NCI-H226 (cell line): Measurements from ENCODE around the gene MS4A2.
"Not testable (repeated sequence)": the region's sequence is repeated elsewhere in the genome, so short reads cannot be mapped to it uniquely, and the experiment has no call there.

Experiments used
- DNase-seq: peaks from one replicate; pipeline ENCODE4 v3.0.0-alpha.2; 2015

Gene MS4A2

DNA sequence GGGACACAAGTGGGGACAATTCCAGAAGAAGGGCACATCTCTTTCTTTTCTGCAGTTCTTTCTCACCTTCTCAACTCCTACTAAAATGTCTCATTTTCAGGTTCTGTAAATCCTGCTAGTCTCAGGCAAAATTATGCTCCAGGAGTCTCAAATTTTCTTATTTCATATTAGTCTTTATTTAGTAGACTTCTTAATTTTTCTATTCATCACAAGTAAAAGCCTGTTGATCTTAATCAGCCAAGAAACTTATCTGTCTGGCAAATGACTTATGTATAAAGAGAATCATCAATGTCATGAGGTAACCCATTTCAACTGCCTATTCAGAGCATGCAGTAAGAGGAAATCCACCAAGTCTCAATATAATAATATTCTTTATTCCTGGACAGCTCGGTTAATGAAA lies at the start of gene MS4A2:
Gene MS4A2, plus strand, starts transcription at position 301 of the 400 bp plus-strand sequence. CDS start 102 bp downstream, outside the sequence.
- DNase-seq: no peak

DNA sequence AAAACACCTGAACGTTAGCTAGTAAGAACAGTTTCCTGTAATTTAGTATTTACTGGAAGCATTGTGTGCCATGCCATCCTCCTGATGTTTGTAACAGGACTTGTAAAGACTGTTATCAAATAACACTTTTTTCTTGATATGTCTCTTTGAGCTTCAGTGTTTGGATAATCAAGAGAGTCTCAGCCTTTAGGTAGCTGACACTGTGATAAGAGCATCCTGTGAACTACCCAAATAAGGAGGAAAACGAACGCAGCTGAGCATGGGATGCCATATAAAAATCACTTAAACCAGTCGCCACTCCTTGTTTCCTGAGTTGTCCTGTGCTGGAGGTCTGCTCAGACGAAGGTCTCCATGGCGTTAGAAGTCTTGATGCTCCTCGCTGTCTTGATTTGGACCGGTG lies 48.4 kb upstream of the MS4A2 start, which contains the start of gene OOSP2:
Gene OOSP2, plus strand, starts transcription at position 301 of the 400 bp plus-strand sequence. Its CDS starts 51 bp downstream, at position 352.
- no peak for DNase-seq

GRCh38 chr11:60050422-60050821 lies 38.0 kb upstream of the MS4A2 start:
- DNase-seq: not testable (repeated sequence)

- not testable (repeated sequence) for DNase-seq
Measured at GRCh38 chr11:60050839-60051238, 37.6 kb upstream of the MS4A2 start.

GRCh38 chr11:60056349-60056969 lies 32.0 kb upstream of the MS4A2 start, which contains the start of gene MS4A3:
MS4A3 (plus strand) TSS chr11:60056665; CDS start chr11:60061161, 4,496 bp downstream.
- no peak for DNase-seq

DNA sequence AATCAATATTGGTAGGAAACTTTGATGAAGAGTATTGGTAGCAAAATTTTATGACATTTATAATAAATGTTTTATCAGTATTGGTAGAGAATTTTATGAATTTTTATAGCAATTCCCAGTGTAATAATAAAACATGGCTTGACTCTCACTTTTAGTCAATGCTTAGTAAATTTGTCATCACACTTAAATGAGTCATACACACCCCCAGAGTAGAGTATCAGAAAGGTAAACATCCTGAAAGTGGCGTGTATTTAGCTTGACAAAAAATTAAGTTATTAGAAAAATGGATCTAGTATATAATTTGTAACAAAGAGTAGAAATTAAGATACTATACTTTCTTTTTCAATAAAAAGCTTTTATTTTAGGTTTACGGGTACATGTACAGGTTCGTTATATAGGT lies 29.4 kb upstream of the MS4A2 start:
- DNase-seq: no peak

DNA sequence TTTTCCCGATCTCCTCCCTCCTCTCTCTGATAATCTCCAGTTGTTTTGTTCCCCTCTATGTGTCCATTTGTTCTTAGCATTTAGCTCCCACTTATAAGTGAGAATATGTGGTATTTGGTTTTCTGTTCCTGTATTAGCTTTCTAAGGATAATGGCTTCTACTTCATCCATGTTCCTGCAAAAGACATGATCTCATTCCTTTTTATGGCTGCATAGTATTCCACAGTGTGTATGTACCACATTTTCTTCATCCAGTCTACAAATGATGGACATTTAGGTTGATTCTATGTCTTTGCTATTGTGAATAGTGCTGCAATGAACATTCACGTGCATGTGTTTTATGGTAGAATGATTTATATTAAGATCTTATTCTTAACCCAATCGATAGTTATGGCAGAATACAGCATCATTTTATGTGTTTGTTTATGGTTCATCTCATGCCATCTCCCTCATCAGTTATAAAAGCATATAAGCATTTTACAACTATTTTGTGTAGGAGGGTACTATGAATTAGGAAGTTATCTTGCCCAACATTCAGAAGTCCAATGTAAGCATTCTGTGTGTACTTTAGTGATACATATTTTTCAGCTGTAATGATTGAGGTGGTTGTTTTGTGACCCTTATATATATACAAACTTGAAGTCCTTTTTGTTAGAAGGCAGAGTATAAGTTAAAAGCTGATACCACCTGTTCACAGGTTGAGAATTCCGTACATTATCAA lies 28.8 kb upstream of the MS4A2 start:
- no peak for DNase-seq

DNA sequence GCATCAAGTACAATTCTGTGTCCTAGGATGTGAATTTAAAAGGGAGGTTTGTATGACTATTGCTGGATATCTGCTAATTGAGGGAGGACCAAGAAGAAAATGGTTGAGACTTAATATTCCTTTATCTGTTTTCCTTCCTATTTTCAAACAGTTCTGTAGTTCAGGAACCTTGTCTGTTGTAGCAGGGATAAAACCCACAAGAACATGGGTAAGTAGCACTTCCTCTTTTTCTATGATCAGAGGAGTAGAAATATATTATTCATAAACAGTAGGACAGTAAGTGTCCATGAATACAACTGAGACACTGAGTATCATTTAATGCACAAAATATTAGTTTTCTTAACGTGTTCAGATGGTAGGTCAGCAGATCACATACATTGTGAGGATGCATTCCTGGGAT lies 24.4 kb upstream of the MS4A2 start:
- DNase-seq: no peak

DNA sequence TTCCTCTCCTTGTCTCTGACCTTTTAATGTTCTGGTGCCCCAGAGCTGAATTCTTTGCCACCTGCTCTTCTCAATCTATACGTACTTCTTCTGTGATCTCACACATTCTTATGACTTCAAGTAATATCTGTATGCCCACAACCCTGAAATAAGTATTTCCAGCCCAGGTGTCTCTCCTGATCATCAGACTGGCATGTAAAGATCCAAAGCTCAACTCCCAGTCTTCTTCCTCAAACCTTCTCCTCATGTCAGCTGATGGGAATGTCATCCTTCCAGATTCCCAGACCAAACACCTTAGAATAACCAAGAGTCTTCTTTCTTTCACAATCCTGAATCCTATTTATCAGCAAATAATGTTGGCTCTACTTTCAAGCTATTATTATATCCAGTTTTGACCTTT lies 22.7 kb upstream of the MS4A2 start:
- no peak for DNase-seq

DNA sequence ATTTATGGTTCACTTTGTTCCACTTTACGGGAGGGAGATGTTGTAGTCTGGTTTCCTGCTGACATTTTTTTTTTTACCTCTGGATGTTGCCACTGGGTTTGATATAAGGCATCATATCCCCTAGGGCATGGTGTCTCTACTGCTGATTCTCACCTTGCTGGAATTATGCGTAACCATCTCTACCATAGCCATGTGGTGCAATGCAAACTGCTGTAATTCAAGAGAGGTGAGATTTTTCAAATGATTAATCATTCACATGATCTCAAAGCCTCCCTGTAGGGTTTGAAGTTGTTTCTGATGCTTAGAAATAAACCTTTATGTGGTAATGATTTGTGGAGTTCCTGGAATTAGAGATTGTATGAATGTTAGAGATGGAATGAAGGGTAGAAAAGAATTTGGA lies 19.0 kb upstream of the MS4A2 start:
- no peak for DNase-seq

DNA sequence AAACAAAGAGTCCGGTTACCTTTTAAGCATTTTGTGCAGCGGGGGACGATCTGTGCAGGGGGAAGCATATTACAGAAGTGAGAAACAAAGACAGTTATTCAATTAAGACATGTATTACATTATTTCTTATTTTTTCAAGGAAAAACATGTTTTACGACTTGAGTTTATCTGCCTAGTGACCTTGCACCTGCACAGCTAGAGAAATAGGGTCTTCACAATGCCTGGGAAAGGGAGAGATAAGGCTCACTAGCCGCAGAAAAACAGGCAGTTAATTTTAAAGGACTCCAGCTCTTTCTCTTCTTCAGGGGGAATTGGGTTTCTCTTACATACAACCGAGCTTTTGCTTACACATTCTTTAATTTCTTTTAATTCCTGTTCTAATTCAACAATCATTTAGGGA lies 16.8 kb upstream of the MS4A2 start:
- DNase-seq: not testable (repeated sequence)

DNA sequence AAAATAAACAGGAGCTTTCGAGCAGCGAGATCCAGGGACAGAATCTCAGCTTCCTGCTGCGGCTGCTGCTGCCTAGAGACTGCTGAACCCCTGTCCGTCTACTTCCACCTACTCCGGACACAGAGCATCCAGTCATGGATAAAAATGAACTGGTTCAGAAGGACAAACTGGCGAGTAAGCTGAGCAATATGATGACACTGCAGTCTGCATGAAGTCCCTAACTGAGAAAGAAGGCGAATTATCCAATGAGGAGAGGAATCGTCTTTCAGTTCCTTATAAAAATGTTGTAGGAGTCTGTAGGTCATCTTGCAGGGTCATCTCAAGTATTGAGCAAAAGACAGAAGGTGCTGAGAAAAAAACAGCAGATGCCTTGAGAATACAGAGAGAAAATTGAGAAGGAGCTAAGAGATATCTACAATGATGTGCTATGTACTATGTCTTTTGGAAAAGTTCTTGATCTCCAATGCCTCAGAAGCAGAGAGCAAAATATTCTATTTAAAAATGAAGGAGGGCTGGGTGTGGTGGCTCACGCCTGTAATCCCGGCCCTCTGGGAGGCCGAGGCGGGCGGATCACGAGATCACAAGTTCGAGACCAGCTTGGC lies 11.1 kb upstream of the MS4A2 start:
- no peak for DNase-seq

DNA sequence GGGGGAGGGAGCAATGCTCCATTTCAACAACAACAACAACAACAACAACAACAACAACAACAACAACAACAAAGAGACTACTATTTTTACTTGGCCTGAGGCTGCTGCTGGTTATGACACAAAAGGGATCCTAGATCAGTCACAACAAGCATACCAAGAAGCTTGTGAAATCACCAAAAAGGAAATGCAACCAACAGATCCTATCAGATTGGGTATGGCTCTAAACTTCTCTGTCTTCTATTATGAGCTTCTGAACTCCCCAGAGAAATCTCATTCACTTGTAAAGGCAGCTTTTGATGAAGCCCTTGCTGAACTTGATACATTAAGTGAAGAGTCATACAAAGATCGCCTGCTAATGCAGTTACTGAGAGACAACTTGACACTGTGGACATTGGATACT lies 10.5 kb upstream of the MS4A2 start:
- DNase-seq: no peak

GRCh38 chr11:60078745-60079144 lies 9.7 kb upstream of the MS4A2 start:
- no peak for DNase-seq

DNA sequence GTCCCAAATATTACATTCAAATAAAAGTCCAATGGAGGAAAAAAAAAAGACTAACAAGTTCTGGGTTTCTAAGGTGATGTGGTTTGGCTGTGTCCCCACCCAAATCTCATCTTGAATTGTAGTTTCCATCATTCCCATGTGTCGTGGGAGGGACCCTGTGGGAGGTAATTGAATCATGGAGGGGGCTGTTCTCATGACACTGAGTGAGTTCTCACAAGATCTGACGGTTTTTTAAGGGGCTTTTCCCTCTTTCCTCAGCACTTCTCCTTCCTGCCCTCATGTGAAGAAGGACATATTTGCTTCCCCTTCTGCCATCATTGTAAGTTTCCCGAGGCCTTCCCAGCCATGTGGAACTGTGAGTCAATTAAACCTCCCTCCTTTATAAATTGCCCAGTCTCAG lies 7.9 kb upstream of the MS4A2 start:
- DNase-seq: no peak

DNA sequence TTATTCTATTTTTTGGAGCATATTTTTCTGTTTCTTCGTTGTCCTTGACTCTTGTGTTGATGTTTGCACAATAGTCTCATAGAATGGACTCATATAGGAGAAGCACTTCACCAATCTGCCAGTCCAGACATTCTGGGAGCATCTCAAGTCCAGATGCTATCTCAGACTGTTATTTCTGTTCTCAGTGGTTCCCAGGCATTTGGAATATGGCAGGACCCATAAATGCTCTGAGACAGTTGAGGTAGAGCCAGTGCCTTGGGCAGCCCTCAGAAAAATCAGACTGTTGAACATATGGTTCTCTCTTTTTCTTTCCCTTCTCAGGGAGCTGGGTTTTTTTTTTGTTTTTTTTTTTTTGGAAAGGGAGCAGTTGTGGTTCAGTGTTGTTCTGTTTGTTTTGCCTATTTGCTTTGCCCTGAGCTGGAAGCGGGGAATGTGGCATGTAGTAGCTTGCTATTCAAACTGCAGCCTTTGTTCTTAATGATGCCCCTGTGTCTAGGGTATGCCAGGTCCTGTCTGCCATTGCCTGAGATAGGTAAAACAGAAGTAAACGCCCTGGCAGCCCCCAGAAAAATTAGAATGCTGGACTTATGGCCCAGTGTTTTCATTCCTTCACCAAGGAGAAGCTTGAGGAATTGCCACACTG lies 3.7 kb upstream of the MS4A2 start:
- DNase-seq: no peak

- DNase-seq: no peak
Measured at GRCh38 chr11:60085909-60086308, 2.6 kb upstream of the MS4A2 start.

- DNase-seq: no peak
Measured at GRCh38 chr11:60087239-60087638, 1.2 kb upstream of the MS4A2 start.

DNA sequence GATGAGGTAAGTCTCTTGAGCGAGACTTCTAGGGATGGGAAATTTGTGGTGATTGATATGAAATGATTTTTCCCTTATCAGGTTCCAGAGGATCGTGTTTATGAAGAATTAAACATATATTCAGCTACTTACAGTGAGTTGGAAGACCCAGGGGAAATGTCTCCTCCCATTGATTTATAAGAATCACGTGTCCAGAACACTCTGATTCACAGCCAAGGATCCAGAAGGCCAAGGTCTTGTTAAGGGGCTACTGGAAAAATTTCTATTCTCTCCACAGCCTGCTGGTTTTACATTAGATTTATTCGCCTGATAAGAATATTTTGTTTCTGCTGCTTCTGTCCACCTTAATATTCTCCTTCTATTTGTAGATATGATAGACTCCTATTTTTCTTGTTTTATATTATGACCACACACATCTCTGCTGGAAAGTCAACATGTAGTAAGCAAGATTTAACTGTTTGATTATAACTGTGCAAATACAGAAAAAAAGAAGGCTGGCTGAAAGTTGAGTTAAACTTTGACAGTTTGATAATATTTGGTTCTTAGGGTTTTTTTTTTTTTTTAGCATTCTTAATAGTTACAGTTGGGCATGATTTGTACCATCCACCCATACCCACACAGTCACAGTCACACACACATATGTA lies 7.1 kb downstream of the MS4A2 start:
- DNase-seq: no peak

- DNase-seq: no peak
Measured at GRCh38 chr11:60097189-60097588, 8.7 kb downstream of the MS4A2 start.

DNA sequence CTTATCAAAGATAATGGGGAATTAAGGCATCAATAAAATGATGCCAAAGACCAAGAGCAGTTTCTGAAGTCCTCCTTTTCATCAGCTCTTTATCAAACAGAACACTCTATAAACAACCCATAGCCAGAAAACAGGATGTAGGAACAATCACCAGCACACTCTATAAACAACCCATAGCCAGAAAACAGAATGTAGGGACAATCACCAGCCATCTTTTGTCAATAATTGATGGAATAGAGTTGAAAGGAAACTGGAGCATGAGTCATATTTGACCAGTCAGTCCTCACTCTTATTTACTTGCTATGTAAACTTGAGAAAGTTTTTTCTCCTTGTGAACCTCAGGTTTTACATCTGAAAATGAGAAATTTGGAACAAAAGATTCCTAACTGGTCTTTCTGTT lies 10.0 kb downstream of the MS4A2 start:
- no peak for DNase-seq

- DNase-seq: no peak
Measured at GRCh38 chr11:60100516-60100915, 12.1 kb downstream of the MS4A2 start.

- DNase-seq: not testable (repeated sequence)
Measured at GRCh38 chr11:60101368-60101767, 12.9 kb downstream of the MS4A2 start.
